C1 segment of cervical spinal cord (tissue), 14 donors: ENCODE data around the gene CBFA2T2.
A peak's percentile ranks its signal among the peaks of the same experiment; 100 is the strongest.
"Not testable (repeated sequence)": the region's sequence is repeated elsewhere in the genome, so short reads cannot be mapped to it uniquely, and the experiment has no call there.

Source experiments
- DNase-seq, 14 donors: peaks; one replicate each; lab custom pipeline; 2025; lab: John Stamatoyannopoulos, UW

The CBFA2T2 gene

GRCh38 chr20:33490023-33490933 lies at the start of gene CBFA2T2:
Gene CBFA2T2, plus strand, starts transcription at chr20:33490096. Its CDS starts 172 bp downstream, at chr20:33490268.
- DNase-seq: peak in 8 of 14 donors; percentile 32 to 89 (median 80)

DNA sequence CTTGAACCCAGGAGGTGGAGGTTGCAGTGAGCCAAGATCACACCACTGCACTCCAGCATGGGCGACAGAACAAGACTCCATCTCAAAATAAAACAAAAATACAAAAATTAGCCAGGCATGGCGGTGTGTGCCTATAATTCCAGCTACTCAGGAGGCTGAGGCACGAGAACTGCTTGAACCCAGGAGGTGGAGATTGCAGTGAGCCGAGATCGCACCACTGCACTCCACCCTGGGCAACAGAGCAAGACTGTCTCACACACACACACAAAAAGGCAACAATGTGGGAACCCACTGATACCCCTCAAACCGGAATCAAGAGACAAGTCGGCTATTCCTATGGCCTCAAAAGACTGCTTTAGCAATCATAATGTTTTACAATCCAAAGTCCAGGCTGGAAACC lies 49.3 kb upstream of the CBFA2T2 start:
- not testable (repeated sequence) for DNase-seq

- peak in 1 of 14 donors; percentile 2 for DNase-seq
These were observed 48.5 kb upstream of the CBFA2T2 start for GRCh38 chr20:33441142-33441955.

DNA sequence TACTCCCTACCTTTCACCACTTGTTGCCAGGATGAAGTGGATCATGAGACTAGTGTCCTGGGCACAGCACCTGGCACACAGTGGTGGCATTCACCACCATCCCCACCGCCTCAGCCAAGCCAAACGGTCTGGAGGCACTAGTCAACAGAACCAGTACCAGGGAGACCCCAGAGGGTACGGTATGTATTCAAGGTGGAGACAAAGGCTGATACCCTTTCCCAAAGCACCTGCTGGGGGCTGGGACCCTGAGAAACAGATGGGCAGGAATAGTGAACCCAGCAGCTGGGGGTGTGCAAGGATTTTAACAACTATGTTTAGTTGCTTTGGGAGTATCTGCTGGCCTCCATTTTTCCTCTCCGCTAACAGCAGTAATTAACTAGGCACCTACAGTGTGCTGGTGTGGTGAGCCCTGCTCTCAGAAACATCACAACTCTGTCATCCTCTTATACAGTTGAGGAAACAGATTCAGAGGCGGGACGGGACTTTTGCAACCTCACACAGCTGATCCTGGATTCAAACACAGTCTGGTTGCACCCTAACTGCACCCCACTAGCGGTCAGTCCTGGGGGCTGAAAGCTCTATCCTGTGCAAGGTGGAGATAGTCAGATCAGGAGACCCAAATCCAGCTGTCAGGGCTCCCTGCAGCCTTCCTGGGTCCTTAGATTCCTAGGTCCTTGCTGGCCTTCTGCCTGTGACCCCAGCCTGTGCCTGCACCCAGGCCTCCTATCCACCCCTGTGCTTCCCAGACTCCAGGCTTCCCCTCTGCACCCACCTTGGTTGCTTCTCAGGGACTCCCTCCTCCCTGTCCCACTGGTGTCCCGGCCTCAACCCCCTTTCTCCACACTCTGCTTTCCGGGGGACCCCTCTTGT lies 47.5 kb upstream of the CBFA2T2 start:
- DNase-seq: peak in 1 of 14 donors; percentile 23

DNA sequence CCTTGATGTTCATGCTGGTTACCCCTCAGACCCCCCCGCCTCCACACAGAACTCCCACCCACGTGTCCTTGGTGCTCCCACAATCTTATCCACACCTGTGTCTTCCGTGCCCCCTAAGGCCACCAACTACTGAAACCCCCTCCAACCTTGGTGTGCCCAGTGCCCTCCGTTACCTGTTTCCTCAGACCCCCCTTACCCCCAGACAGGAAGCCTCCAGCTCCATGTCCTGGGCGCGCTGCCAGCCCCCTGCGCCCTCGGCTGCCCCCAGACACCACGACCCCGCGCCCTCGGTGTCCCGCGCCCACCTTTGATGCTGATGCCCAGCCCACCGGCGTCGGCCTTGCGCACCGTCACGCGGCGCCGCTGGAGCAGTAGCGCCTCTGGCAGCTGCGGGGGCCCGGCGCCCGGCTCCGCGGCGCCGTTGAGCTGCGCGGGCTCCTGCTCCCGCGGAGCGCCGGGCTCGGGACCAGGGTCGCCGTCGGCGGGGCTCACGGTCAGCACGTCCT lies 46.8 kb upstream of the CBFA2T2 start:
- peak in 1 of 14 donors; percentile 48 for DNase-seq

- DNase-seq: peak; percentile 24 to 85 (median 70)
These were observed 46.2 kb upstream of the CBFA2T2 start, which contains the start of gene SNTA1 for GRCh38 chr20:33443512-33444239. Gene SNTA1, minus strand, starts transcription at chr20:33443763. Its CDS starts 143 bp downstream, at chr20:33443620.

DNA sequence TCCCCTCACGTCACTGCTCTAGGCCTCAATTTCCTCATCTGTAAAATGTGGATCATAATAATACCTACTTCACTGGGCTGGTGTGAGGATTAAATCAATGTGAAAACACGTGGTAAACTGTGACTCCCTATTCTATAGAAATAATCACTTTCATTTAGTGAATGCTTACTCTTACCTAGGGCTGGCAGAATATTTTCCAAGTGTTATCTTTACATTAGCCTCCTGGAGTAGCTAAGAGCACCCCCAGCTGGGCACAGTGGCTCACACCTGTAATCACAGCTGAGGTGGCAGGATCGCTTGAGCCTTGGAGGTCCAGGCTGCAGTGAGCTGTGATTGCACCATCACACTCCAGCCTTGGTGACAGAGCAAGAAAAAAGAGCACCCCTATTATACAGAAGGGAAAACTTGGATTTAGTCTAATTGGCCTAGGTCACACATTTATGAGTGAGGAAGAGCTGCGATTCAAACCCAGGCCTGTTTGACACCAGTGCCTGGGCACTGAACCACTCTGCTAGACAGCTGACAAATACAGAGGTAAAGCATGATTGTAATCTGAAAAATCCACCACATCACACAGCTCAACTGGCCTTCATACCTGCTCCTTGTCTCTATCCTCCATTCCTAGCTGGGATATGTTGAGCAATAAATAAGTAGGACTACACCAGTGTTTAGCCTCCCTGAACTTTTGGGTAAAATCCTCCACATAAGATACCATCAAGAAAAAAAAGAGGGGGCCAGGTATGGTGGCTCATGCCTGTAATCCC lies 44.9 kb upstream of the CBFA2T2 start:
- no peak for DNase-seq

DNA sequence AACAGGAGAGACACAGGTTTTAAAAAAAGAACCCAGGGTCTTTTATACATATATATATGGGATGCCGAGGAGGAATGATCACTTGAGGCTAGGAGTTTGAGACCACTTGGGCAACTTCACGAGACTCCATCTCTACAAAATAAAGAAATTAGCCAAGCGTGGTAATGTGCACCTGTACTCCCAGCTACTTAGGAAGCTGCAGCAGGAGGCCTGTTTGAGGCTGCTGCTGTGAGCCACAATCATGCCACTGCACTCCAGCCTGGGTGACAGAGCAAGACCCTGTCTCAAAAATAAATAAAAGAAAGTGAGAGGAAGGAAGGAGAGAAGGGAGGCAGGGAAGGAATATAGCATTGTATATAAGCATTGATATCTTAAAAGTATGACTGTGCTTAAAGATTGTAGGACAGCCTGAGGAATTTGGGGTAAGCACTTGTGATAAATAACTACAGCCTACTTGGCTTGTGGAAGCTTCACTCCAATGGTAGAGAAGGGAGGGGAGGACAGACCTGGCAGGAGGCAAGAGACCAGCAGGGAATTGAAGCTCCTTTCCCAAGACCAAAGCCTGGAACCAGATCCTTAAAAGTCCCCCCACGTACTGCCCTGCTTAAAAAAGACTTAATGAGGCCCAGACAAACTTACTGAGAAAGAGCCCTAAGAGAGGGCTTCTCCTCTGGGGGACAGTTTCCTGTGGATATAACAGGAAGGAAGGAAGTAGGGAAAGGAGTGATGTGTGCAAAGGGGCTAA lies 43.8 kb upstream of the CBFA2T2 start:
- peak in 4 of 14 donors; percentile 10 to 26 (median 14) for DNase-seq

- DNase-seq: no peak
These were observed 39.0 kb upstream of the CBFA2T2 start for GRCh38 chr20:33450867-33451266.

GRCh38 chr20:33456916-33457642 lies 32.8 kb upstream of the CBFA2T2 start:
- peak in 12 of 14 donors; percentile 23 to 82 (median 62) for DNase-seq

GRCh38 chr20:33459599-33459998 lies 30.3 kb upstream of the CBFA2T2 start:
- DNase-seq: no peak

- DNase-seq: no peak
These were observed 29.2 kb upstream of the CBFA2T2 start for GRCh38 chr20:33460711-33461110.

DNA sequence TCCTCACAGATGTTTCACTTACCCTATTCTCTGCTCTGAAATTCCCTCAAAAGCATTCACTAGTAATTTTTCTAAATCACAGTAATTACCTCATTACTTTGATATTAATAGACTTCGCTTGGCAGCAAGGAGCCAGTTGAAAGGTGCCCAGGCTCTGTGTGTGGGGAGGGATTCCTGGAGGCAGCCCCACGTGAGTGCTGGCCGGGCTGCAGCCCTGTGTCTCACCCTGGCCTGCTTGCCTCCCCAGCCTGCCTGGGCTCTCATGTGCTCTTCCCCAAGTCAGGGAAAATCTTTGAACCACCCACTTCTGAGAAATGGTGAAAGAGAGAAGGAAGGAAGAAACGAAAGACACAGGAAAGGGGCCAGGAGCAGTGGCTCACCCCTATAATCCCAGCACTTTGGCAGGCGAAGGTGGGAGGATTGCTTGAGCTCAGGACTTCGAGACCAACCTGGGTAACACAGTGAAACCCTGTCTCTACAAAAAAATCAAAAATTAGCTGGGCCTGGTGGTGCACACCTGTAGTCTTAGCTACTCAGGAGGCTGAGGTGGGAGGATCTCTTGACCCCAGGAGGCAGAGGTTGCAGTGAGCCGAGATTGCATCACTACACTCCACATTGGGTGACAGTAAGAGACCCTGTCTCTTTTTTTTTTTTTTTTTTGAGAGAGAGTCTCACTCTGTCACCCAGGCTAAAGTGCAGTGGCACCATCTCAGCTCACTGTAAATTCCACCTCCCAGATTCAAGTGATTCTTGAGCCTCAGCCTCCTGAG lies 26.4 kb upstream of the CBFA2T2 start:
- peak in 4 of 14 donors; percentile 10 to 78 (median 17) for DNase-seq

DNA sequence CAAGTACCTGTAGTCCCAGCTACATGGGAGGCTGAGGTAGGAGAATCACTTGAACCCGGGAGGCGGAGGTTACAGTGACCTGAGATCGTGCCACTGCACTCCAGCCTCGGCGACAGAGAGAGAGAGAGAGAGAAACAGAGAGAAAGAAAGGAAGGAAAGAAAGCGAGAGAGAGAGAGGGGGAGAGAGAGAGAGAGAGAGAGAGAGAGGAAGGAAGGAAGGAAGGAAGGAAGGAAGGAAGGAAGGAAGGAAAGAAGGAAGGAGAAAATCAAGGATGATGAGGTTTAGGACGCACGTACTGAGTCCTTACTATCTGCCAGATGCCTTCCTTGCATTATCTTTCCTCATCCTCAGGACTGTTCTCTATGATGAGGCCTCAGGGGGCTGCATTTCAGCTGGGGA lies 25.1 kb upstream of the CBFA2T2 start:
- not testable (repeated sequence) for DNase-seq

DNA sequence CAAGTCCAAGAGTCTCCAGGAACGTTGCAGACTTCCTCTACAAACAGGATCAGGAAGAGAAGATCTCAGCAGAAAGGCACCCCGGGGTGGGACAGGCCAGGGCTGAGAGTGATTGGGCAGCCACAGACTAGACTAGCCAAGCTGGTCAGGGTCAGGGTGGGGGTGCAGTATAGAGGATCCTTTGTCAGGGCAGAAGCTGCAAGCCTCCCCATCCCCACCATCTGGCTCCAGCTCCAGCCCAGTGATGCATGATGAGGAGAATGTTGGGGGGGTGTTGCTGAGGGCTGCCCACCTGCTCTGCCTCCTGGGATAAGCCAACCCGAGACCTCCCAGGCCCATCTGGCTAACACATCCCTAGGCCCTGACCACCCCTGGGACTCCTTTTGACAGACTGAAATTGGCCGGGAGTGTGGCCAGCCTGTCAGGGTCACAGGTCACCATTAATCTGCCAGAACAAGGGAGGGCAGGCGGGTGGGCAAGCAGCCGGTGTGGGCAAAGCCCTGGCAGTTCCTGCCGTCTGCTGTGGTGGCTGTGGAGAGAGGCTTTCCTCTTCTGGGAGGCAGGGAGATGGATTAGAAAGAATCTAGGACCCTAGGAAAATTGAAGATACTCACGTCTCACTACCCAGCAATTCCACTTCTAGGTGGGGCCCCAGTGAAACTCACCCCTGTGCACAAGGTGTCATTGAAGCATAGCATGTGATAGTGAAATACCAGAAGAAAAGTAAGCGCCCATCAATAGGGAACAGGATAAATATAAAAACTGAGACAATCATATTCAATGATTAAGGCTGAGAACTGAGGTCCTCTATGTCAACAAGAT lies 24.2 kb upstream of the CBFA2T2 start:
- DNase-seq: peak in 13 of 14 donors; percentile 27 to 88 (median 78)

- DNase-seq: no peak
These were observed 23.6 kb upstream of the CBFA2T2 start for GRCh38 chr20:33466303-33466646.
